Lower leg skin (tissue), 4 donors: ENCODE data around the gene ZNF695. TPM values are rescaled to one million over a fixed set of nuclear protein-coding genes. Genes with fewer than 3 reads are reported as not detected.

Experiments used
- DNase-seq, 2 donors: peaks; one replicate each; pipeline ENCODE4 v3.0.0-alpha.2; 2019; ENCODE audit warnings: low spot score in 2 of 2
- H3K4me3 ChIP-seq: fragments of 200-600 bp; sonication (generic); 2 replicates; pipeline ENCODE4 v1.5.1; 2017; ENCODE audit warnings: mild to moderate bottlenecking, low read depth; ENCODE audit not compliant: poor library complexity, severe bottlenecking
- CTCF ChIP-seq, 3 donors: fragments of 450-650 bp; IDR thresholded peaks; one replicate each; pipeline ENCODE4 v1.5.1; 2016; ENCODE audit warnings: antibody characterized with exemption in 3 of 3, mild to moderate bottlenecking in 3 of 3, moderate library complexity in 2 of 3
- POLR2A ChIP-seq, 2 donors: fragments of 450-650 bp; IDR thresholded peaks; one replicate each; pipeline ENCODE4 v1.6.1; 2016 to 2017; ENCODE audit warnings: antibody characterized with exemption in 2 of 2, mild to moderate bottlenecking in 1 of 2, moderate library complexity in 1 of 2
- WGBS, 2 donors: methylation state at CpG; one replicate each; pipeline ENCODE4 v1.1.5; 2018; 5-methylcytosine and 5-hydroxymethylcytosine counted together
- intact Hi-C: fragments of 100-400 bp; cut with DNase I; formaldehyde crosslinking; loops from one replicate; pipeline ENCODE4 v1.15.0; 2023; ENCODE audit warnings: low total_unique reads
- total RNA-seq, 4 donors: library from RNA; depleted of rRNA; stranded (reverse); fragments of >200 nt; gene quantifications; one replicate each; pipeline ENCODE4 v1.1.0, GENCODE V29; 2016

ZNF695 gene
- total RNA-seq, 4 donors from 2014 or later, result not detected

GRCh38 chr1:246989901-246990300 lies 18.0 kb downstream of the ZNF695 start:
- DNase-seq, result no peak
- 98% methylated on average over 2 of the region's 2 CpGs for WGBS, 2 donors
- no peak for TF ChIP-seq POLR2A (IDR thresholded peaks at IDR 0.05)
- no peak for TF ChIP-seq CTCF (IDR thresholded peaks at IDR 0.05)
- intact Hi-C loops, result loop anchor here (10.0 kb wide), 1 partner anchor 375 kb away; no protein-coding TSS in a partner anchor
- H3K4me3 ChIP-seq, result no peak overlapping the region

- TF ChIP-seq POLR2A (IDR thresholded peaks at IDR 0.05) (no peak), CTCF (IDR thresholded peaks at IDR 0.05) (no peak)
- WGBS, 2 donors, result 86 to 94% methylated on average over 4 of the region's 4 CpGs
- DNase-seq, result no peak
- intact Hi-C loops, result loop anchor here (10.0 kb wide), 1 partner anchor 376 kb away; no protein-coding TSS in a partner anchor
- no peak overlapping the region for H3K4me3 ChIP-seq
These were observed 19.5 kb downstream of the ZNF695 start for GRCh38 chr1:246988316-246988715.

GRCh38 chr1:246987083-246987690 lies 20.7 kb downstream of the ZNF695 start:
- no peak for DNase-seq
- no peak for TF ChIP-seq POLR2A (IDR thresholded peaks at IDR 0.05)
- TF ChIP-seq CTCF (IDR thresholded peaks at IDR 0.05), result no peak
- intact Hi-C loops, result loop anchor here (10.0 kb wide), 1 partner anchor 378 kb away; no protein-coding TSS in a partner anchor
- 100% methylated on average over 1 of the region's 1 CpG for WGBS, 2 donors
- H3K4me3 ChIP-seq, result no peak overlapping the region

GRCh38 chr1:246978785-246979184 lies 29.1 kb downstream of the ZNF695 start:
- TF ChIP-seq POLR2A (IDR thresholded peaks at IDR 0.05), result no peak
- TF ChIP-seq CTCF (IDR thresholded peaks at IDR 0.05), result no peak
- no peak for DNase-seq
- intact Hi-C loops, result no loop called here
- 95 to 96% methylated on average over 6 of the region's 6 CpGs for WGBS, 2 donors
- H3K4me3 ChIP-seq, result no peak overlapping the region

- 91 to 100% methylated on average over 2 of the region's 2 CpGs for WGBS, 2 donors
- TF ChIP-seq POLR2A (IDR thresholded peaks at IDR 0.05) (no peak), CTCF (IDR thresholded peaks at IDR 0.05) (no peak)
- intact Hi-C loops, result no loop called here
- no peak overlapping the region for H3K4me3 ChIP-seq
- DNase-seq, result no peak
These were observed 29.6 kb downstream of the ZNF695 start for GRCh38 chr1:246978281-246978680.

- 95 to 97% methylated on average over 7 of the region's 7 CpGs for WGBS, 2 donors
- TF ChIP-seq CTCF (IDR thresholded peaks at IDR 0.05) (no peak), POLR2A (IDR thresholded peaks at IDR 0.05) (no peak)
- DNase-seq, result no peak
- no peak overlapping the region for H3K4me3 ChIP-seq
- intact Hi-C loops, result no loop called here
These were observed 35.9 kb downstream of the ZNF695 start for GRCh38 chr1:246971969-246972368.
